ENCODE results near the gene FARSB. TPM values are rescaled to one million over a fixed set of nuclear protein-coding genes. Genes with fewer than 3 reads are reported as not detected.

The FARSB gene
- total RNA-seq, 1 experiment from 2014 or later: 31.0 TPM

DNA sequence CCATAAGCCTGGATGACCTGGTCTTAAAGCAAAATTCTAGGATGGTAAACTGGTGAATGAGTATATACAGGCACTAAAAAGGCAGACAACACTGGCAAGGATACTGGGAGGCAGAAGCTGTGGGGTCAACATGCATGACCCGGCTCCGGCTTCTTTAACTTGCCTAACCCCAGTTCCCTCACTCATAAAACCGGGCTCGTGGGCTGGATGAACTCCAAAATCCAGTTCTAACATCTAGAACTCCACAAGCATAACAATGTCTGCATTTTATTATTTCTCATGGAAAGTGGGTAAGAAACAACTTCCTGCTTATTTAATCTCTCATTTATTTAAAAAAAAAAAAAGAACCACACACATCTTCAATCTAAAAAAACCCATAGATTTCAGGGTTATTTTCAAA lies 57.3 kb downstream of the FARSB start (continued):
- TF ChIP-seq, protein P1, sequence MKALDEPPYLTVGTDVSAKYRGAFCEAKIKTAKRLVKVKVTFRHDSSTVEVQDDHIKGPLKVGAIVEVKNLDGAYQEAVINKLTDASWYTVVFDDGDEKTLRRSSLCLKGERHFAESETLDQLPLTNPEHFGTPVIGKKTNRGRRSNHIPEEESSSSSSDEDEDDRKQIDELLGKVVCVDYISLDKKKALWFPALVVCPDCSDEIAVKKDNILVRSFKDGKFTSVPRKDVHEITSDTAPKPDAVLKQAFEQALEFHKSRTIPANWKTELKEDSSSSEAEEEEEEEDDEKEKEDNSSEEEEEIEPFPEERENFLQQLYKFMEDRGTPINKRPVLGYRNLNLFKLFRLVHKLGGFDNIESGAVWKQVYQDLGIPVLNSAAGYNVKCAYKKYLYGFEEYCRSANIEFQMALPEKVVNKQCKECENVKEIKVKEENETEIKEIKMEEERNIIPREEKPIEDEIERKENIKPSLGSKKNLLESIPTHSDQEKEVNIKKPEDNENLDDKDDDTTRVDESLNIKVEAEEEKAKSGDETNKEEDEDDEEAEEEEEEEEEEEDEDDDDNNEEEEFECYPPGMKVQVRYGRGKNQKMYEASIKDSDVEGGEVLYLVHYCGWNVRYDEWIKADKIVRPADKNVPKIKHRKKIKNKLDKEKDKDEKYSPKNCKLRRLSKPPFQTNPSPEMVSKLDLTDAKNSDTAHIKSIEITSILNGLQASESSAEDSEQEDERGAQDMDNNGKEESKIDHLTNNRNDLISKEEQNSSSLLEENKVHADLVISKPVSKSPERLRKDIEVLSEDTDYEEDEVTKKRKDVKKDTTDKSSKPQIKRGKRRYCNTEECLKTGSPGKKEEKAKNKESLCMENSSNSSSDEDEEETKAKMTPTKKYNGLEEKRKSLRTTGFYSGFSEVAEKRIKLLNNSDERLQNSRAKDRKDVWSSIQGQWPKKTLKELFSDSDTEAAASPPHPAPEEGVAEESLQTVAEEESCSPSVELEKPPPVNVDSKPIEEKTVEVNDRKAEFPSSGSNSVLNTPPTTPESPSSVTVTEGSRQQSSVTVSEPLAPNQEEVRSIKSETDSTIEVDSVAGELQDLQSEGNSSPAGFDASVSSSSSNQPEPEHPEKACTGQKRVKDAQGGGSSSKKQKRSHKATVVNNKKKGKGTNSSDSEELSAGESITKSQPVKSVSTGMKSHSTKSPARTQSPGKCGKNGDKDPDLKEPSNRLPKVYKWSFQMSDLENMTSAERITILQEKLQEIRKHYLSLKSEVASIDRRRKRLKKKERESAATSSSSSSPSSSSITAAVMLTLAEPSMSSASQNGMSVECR (CRISPR knock-in tag; IDR thresholded peaks at IDR 0.05; ENCODE audit: borderline replicate concordance): no peak
- TF ChIP-seq SMAD4 (CRISPR knock-in tag; IDR thresholded peaks at IDR 0.05): no peak
- TF ChIP-seq TEAD4 (CRISPR knock-in tag; IDR thresholded peaks at IDR 0.05): no peak
- TF ChIP-seq ZNF232 (CRISPR knock-in tag; IDR thresholded peaks at IDR 0.05): no peak
- TF ChIP-seq, protein P2, sequence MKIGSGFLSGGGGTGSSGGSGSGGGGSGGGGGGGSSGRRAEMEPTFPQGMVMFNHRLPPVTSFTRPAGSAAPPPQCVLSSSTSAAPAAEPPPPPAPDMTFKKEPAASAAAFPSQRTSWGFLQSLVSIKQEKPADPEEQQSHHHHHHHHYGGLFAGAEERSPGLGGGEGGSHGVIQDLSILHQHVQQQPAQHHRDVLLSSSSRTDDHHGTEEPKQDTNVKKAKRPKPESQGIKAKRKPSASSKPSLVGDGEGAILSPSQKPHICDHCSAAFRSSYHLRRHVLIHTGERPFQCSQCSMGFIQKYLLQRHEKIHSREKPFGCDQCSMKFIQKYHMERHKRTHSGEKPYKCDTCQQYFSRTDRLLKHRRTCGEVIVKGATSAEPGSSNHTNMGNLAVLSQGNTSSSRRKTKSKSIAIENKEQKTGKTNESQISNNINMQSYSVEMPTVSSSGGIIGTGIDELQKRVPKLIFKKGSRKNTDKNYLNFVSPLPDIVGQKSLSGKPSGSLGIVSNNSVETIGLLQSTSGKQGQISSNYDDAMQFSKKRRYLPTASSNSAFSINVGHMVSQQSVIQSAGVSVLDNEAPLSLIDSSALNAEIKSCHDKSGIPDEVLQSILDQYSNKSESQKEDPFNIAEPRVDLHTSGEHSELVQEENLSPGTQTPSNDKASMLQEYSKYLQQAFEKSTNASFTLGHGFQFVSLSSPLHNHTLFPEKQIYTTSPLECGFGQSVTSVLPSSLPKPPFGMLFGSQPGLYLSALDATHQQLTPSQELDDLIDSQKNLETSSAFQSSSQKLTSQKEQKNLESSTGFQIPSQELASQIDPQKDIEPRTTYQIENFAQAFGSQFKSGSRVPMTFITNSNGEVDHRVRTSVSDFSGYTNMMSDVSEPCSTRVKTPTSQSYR (CRISPR knock-in tag; IDR thresholded peaks at IDR 0.05): no peak
- TF ChIP-seq, protein P3, sequence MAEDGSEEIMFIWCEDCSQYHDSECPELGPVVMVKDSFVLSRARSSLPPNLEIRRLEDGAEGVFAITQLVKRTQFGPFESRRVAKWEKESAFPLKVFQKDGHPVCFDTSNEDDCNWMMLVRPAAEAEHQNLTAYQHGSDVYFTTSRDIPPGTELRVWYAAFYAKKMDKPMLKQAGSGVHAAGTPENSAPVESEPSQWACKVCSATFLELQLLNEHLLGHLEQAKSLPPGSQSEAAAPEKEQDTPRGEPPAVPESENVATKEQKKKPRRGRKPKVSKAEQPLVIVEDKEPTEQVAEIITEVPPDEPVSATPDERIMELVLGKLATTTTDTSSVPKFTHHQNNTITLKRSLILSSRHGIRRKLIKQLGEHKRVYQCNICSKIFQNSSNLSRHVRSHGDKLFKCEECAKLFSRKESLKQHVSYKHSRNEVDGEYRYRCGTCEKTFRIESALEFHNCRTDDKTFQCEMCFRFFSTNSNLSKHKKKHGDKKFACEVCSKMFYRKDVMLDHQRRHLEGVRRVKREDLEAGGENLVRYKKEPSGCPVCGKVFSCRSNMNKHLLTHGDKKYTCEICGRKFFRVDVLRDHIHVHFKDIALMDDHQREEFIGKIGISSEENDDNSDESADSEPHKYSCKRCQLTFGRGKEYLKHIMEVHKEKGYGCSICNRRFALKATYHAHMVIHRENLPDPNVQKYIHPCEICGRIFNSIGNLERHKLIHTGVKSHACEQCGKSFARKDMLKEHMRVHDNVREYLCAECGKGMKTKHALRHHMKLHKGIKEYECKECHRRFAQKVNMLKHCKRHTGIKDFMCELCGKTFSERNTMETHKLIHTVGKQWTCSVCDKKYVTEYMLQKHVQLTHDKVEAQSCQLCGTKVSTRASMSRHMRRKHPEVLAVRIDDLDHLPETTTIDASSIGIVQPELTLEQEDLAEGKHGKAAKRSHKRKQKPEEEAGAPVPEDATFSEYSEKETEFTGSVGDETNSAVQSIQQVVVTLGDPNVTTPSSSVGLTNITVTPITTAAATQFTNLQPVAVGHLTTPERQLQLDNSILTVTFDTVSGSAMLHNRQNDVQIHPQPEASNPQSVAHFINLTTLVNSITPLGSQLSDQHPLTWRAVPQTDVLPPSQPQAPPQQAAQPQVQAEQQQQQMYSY (CRISPR knock-in tag; IDR thresholded peaks at IDR 0.05): no peak
- TF ChIP-seq NFE2L1 (CRISPR knock-in tag; IDR thresholded peaks at IDR 0.05): no peak
- TF ChIP-seq, protein P4, sequence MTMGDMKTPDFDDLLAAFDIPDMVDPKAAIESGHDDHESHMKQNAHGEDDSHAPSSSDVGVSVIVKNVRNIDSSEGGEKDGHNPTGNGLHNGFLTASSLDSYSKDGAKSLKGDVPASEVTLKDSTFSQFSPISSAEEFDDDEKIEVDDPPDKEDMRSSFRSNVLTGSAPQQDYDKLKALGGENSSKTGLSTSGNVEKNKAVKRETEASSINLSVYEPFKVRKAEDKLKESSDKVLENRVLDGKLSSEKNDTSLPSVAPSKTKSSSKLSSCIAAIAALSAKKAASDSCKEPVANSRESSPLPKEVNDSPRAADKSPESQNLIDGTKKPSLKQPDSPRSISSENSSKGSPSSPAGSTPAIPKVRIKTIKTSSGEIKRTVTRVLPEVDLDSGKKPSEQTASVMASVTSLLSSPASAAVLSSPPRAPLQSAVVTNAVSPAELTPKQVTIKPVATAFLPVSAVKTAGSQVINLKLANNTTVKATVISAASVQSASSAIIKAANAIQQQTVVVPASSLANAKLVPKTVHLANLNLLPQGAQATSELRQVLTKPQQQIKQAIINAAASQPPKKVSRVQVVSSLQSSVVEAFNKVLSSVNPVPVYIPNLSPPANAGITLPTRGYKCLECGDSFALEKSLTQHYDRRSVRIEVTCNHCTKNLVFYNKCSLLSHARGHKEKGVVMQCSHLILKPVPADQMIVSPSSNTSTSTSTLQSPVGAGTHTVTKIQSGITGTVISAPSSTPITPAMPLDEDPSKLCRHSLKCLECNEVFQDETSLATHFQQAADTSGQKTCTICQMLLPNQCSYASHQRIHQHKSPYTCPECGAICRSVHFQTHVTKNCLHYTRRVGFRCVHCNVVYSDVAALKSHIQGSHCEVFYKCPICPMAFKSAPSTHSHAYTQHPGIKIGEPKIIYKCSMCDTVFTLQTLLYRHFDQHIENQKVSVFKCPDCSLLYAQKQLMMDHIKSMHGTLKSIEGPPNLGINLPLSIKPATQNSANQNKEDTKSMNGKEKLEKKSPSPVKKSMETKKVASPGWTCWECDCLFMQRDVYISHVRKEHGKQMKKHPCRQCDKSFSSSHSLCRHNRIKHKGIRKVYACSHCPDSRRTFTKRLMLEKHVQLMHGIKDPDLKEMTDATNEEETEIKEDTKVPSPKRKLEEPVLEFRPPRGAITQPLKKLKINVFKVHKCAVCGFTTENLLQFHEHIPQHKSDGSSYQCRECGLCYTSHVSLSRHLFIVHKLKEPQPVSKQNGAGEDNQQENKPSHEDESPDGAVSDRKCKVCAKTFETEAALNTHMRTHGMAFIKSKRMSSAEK (CRISPR knock-in tag; IDR thresholded peaks at IDR 0.05; ENCODE audit: borderline replicate concordance): no peak

DNA sequence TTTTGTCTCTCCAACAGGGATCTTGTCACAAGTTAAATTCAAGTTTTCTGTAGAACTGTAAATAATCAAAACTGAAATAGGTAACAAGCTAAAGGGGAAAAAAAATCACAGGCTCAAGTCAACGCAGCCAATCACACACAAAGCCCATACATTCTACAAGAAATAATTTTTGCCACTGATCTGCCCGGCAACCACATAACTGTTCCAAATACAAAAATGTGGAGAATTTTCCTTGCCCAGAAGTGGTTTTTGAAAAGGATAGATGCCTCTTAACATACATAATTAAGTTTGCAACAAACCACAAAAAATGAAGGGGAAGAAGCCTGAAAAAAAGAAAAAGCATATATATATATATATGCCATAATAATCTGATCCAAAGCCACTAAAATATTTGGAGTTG lies 60.3 kb downstream of the FARSB start:
- POLR2A ChIA-PET: no interaction called here
- CTCF ChIA-PET: interaction anchor here (1.1 kb wide), 1 partner anchor 277 kb away, joined by 4 read pairs; no protein-coding TSS in a partner anchor
- no peaks in the 10 kb centered on the region for H3K27me3 Mint-ChIP-seq (ENCODE audit: low read depth)
- no peaks in the 10 kb centered on the region for H3K4me1 Mint-ChIP-seq
- no peak overlapping the region for H3K4me3 Mint-ChIP-seq
- H3K36me3 Mint-ChIP-seq: peaks cover 51% of the 10 kb centered on the region
- peaks cover 7% of the 10 kb centered on the region for H3K9me3 Mint-ChIP-seq
- peak overlapping the region; percentile 18; the same call in 1 of the 2 replicates for H3K27ac Mint-ChIP-seq
- ATAC-seq: no peak
- DNase-seq (ENCODE audit: low spot score): no peak
- TF ChIP-seq, protein P5, sequence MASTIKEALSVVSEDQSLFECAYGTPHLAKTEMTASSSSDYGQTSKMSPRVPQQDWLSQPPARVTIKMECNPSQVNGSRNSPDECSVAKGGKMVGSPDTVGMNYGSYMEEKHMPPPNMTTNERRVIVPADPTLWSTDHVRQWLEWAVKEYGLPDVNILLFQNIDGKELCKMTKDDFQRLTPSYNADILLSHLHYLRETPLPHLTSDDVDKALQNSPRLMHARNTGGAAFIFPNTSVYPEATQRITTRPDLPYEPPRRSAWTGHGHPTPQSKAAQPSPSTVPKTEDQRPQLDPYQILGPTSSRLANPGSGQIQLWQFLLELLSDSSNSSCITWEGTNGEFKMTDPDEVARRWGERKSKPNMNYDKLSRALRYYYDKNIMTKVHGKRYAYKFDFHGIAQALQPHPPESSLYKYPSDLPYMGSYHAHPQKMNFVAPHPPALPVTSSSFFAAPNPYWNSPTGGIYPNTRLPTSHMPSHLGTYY (CRISPR knock-in tag; IDR thresholded peaks at IDR 0.05): no peak
- TF ChIP-seq, protein P4 (CRISPR knock-in tag; IDR thresholded peaks at IDR 0.05; ENCODE audit: borderline replicate concordance): no peak
- TF ChIP-seq ZNF671 (CRISPR knock-in tag; IDR thresholded peaks at IDR 0.05): no peak
- no peak for TF ChIP-seq MXD4 (CRISPR knock-in tag; IDR thresholded peaks at IDR 0.05; ENCODE audit: borderline replicate concordance)
